Body of pancreas (tissue), 4 donors: ENCODE results near the gene NRIP1. TPM values are rescaled to one million over a fixed set of nuclear protein-coding genes. Genes with fewer than 3 reads are reported as not detected.
"Not testable (repeated sequence)": the region's sequence is repeated elsewhere in the genome, so short reads cannot be mapped to it uniquely, and the experiment has no call there.

Experiments used
- ATAC-seq: fragments of 150-250 bp; one replicate; pipeline ENCODE4 v1.9.1; 2016
- DNase-seq, 4 donors: peaks; one replicate each; pipeline ENCODE4 v3.0.0-alpha.2; 2019
- H3K27ac ChIP-seq, 4 donors: fragments of 200-600 bp; sonication (generic); 1 replicate in 3 of 4; 2 replicates in 1 of 4; pipeline versions ENCODE4 v1.5.1 to v1.6.1; 2016 to 2019; ENCODE audit warnings: mild to moderate bottlenecking in 1 of 4, mixed read lengths in 1 of 4, moderate library complexity in 1 of 4
- H3K27me3 ChIP-seq, 2 donors: fragments of 200-600 bp; sonication (generic); one replicate each; pipeline ENCODE4 v1.6.0; 2016; ENCODE audit warnings: mild to moderate bottlenecking in 1 of 2
- H3K36me3 ChIP-seq, 2 donors: fragments of 200-600 bp; sonication (generic); replicated peaks in 1 of 2; 2 replicates each; pipeline ENCODE4 v1.5.1; 2016; ENCODE audit warnings: low read depth in 2 of 2; ENCODE audit not compliant: insufficient read depth in 1 of 2
- H3K4me1 ChIP-seq: fragments of 200-600 bp; sonication (generic); one replicate; pipeline ENCODE4 v1.6.0; 2016
- H3K4me3 ChIP-seq, 2 donors: fragments of 200-600 bp; sonication (generic); 1 replicate in 1 of 2; 2 replicates in 1 of 2; pipeline ENCODE4 v1.5.1; 2016 to 2019
- H3K9me3 ChIP-seq, 3 donors: fragments of 200-600 bp; sonication (generic); 1 replicate in 2 of 3; 2 replicates in 1 of 3; pipeline ENCODE4 v1.5.1; 2016
- POLR2A ChIP-seq, 3 donors: fragments of 450-650 bp; IDR thresholded peaks; one replicate each; pipeline ENCODE4 v1.6.1; 2016; ENCODE audit warnings: antibody characterized with exemption in 3 of 3, mild to moderate bottlenecking in 2 of 3
- WGBS, 2 donors: methylation state at CpG; one replicate each; pipeline ENCODE4 v1.1.5; 2017; 5-methylcytosine and 5-hydroxymethylcytosine counted together
- intact Hi-C: fragments of 100-400 bp; cut with DNase I; formaldehyde crosslinking; loops from one replicate; pipeline ENCODE4 v1.15.1; 2023
- total RNA-seq, 2 donors: library from RNA; depleted of rRNA; stranded (reverse); fragments of >200 nt; gene quantifications; one replicate each; pipeline ENCODE4 v1.1.0, GENCODE V29; 2016
- TF ChIP-seq, protein P1 (sequence below), 7 experiments: fragments of 450-650 bp in 4 of 7; fragments of 200-600 bp in 3 of 7; sonication (generic) in 3 of 7; IDR thresholded peaks; one replicate each; pipeline ENCODE4 v1.5.1; 2016 to 2019; ENCODE audit warnings: antibody characterized with exemption in 7 of 7

NRIP1 gene
- total RNA-seq, 2 donors from 2014 or later = 18.5 to 27.8 TPM

DNA sequence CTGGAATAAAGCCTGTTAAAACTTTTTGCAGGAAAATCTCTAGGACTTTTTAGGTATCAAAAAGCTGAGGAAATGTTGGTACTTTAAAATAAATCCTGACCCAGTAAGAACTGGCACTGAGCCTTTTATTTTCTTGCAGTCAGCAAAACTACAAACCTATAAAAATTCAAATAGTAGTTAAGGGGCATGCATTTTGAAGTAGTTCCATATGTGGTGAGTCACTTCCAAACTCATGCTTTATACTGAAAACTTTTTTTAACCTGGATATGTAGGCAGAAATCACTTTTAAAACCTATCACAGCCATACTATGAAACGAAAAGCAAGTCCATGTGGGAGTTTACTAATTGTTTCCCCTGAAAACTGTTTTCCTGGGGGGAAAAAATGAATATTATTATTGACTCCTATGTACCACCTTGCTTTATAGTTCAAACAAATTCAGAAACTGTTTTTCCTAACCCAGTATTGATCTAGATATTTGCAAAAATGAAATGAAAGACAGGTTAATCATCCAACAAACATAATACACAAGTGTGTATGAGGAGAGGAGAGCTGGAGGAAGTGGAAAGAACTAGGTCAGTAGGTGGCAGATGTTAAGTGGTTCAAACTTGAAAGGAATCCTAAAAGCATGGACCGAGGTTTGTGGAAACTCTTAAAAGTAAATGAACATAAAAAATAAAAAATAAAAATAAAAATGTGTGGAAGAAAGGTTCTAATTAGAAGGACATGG lies 30.5 kb downstream of the NRIP1 start:
- no peak for TF ChIP-seq POLR2A (IDR thresholded peaks at IDR 0.05)
- TF ChIP-seq, protein P1, sequence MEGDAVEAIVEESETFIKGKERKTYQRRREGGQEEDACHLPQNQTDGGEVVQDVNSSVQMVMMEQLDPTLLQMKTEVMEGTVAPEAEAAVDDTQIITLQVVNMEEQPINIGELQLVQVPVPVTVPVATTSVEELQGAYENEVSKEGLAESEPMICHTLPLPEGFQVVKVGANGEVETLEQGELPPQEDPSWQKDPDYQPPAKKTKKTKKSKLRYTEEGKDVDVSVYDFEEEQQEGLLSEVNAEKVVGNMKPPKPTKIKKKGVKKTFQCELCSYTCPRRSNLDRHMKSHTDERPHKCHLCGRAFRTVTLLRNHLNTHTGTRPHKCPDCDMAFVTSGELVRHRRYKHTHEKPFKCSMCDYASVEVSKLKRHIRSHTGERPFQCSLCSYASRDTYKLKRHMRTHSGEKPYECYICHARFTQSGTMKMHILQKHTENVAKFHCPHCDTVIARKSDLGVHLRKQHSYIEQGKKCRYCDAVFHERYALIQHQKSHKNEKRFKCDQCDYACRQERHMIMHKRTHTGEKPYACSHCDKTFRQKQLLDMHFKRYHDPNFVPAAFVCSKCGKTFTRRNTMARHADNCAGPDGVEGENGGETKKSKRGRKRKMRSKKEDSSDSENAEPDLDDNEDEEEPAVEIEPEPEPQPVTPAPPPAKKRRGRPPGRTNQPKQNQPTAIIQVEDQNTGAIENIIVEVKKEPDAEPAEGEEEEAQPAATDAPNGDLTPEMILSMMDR (IDR thresholded peaks at IDR 0.05) = no peak
- no peaks in the 10 kb centered on the region for H3K9me3 ChIP-seq
- 11 to 16% methylated on average over 2 of the region's 2 CpGs for WGBS, 2 donors
- intact Hi-C loops = no loop called here
- H3K4me1 ChIP-seq = peaks cover 36% of the 10 kb centered on the region
- ATAC-seq (no peak), DNase-seq (no peak)
- no peaks in the 10 kb centered on the region for H3K27me3 ChIP-seq
- no peak overlapping the region for H3K27ac ChIP-seq
- H3K4me3 ChIP-seq = no peak overlapping the region
- H3K36me3 ChIP-seq = no peaks in the 10 kb centered on the region

DNA sequence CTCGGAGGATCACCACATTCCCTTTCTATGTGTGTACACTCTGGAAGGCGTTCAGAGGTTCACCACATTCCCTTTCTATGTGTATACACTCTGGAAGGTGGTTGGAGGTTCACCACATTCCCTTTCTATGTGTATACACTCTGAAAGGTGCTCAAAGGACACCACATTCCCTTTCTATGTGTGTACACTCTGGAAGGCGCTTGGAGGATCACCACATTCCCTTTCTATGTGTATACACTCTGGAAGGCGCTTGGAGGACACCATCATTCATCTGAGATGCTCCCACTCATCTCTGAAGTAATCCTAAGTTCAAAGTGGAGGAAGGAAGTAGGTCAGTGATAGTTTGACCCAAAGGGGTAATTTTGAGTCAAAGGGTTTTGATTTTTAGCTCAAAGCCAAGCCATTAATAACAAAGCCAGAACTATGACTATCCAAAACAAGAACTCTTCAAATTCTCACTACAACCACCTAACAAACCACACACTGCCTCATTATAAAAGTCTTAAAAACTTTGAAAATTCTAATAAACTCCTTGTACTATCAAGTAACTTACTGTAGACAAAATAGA lies 32.9 kb downstream of the NRIP1 start:
- no peak for ATAC-seq
- intact Hi-C loops = no loop called here
- no peak for DNase-seq
- TF ChIP-seq, protein P1 (IDR thresholded peaks at IDR 0.05) = no peak
- no peak for TF ChIP-seq POLR2A (IDR thresholded peaks at IDR 0.05)
- H3K27me3 ChIP-seq = no peaks in the 10 kb centered on the region
- H3K9me3 ChIP-seq = no peaks in the 10 kb centered on the region
- H3K4me3 ChIP-seq = no peak overlapping the region
- 93 to 96% methylated on average over 4 of the region's 4 CpGs for WGBS, 2 donors
- H3K36me3 ChIP-seq = no peaks in the 10 kb centered on the region
- H3K4me1 ChIP-seq = peaks cover 47% of the 10 kb centered on the region
- H3K27ac ChIP-seq = no peak overlapping the region

DNA sequence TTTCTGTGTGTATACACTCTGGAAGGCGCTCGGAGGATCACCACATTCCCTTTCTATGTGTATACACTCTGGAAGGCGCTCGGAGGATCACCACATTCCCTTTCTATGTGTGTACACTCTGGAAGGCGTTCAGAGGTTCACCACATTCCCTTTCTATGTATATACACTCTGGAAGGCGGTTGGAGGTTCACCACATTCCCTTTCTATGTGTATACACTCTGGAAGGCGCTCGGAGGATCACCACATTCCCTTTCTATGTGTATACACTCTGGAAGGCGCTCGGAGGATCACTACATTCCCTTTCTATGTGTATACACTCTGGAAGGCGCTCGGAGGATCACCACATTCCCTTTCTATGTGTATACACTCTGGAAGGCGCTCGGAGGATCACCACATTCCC lies 33.4 kb downstream of the NRIP1 start:
- ATAC-seq, H3K36me3 ChIP-seq, H3K27me3 ChIP-seq, DNase-seq, H3K9me3 ChIP-seq, H3K4me3 ChIP-seq, H3K27ac ChIP-seq, intact Hi-C loops: not testable (repeated sequence)
- peaks cover 51% of the 10 kb centered on the region for H3K4me1 ChIP-seq
- WGBS, 2 donors = 83 to 91% methylated on average over 9 to 10 of the region's 14 CpGs

DNA sequence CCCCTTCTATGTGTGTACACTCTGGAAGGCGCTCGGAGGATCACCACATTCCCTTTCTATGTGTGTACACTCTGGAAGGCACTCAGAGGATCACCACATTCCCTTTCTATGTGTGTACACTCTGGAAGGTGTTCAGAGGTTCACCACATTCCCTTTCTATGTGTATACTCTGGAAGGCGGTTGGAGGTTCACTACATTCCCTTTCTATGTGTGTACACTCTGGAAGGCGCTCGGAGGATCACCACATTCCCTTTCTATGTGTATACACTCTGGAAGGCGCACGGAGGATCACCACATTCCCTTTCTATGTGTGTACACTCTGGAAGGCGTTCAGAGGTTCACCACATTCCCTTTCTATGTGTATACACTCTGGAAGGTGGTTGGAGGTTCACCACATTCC lies 33.9 kb downstream of the NRIP1 start:
- 86 to 95% methylated on average over 8 of the region's 8 CpGs for WGBS, 2 donors
- ATAC-seq, H3K9me3 ChIP-seq, H3K4me3 ChIP-seq, intact Hi-C loops, H3K27me3 ChIP-seq, H3K27ac ChIP-seq, DNase-seq, H3K36me3 ChIP-seq: not testable (repeated sequence)
- peaks cover 48% of the 10 kb centered on the region for H3K4me1 ChIP-seq

DNA sequence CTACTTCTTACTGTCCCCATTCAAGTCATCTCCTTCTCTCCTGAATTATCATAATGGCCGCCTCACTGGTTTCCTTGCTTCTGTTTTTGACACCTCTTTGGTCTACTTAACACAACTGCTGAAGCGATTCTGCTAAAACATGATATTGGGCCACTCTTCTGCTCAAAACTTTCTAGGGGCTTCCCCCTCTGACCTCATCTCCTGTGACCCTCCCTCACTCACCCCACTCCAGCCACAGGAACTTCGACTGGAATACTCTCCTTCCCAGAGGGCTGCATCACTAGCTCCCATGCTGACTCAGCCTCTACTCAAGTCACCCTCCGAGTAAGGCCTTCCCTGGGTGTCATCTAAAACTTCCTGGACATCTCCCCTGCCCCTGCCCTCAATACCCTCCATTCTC lies 35.7 kb downstream of the NRIP1 start:
- Histone ChIP-seq H3K9me3 (no peaks in the 10 kb centered on the region), H3K36me3 (no peaks in the 10 kb centered on the region), H3K4me1 (peaks cover 33% of the 10 kb centered on the region), H3K27me3 (no peaks in the 10 kb centered on the region), H3K4me3 (no peak overlapping the region), H3K27ac (no peak overlapping the region)
- TF ChIP-seq, protein P1 (IDR thresholded peaks at IDR 0.05) = no peak
- TF ChIP-seq POLR2A (IDR thresholded peaks at IDR 0.05) = no peak
- WGBS, 2 donors = 80 to 91% methylated on average over 4 of the region's 4 CpGs
- no peak for DNase-seq
- no peak for ATAC-seq
- intact Hi-C loops = no loop called here

DNA sequence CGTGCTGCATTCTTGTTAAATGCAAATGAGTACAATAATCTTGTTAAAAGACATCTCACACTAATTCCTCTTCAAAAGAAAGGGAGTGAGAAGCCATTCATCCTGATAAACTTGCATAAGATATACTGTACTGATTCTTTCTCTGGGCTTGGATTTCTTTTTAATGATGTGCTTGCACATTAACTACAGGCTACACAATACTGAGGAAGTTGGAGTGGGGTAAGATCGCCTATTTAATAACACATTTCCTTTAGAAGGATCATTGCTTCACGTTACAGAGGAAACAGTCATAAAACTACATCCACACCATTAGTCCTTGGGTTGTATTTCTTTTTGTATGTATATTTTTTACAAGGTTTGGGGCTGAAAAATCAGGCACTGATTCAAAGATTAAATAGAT lies 36.6 kb downstream of the NRIP1 start:
- no peak for DNase-seq
- intact Hi-C loops = no loop called here
- H3K27ac ChIP-seq = no peak overlapping the region
- no peaks in the 10 kb centered on the region for H3K27me3 ChIP-seq
- TF ChIP-seq, protein P1 (IDR thresholded peaks at IDR 0.05) = no peak
- TF ChIP-seq POLR2A (IDR thresholded peaks at IDR 0.05) = no peak
- H3K36me3 ChIP-seq = no peaks in the 10 kb centered on the region
- H3K9me3 ChIP-seq = no peaks in the 10 kb centered on the region
- H3K4me3 ChIP-seq = no peak overlapping the region
- peaks cover 27% of the 10 kb centered on the region for H3K4me1 ChIP-seq
- no peak for ATAC-seq
- 64 to 81% methylated on average over 3 of the region's 3 CpGs for WGBS, 2 donors
